ENCODE data around the gene SARNP. TPM values are rescaled to one million over a fixed set of nuclear protein-coding genes. Genes with fewer than 3 reads are reported as not detected.

Gene SARNP
- total RNA-seq, 2 experiments from 2014 or later: 99.6 to 104 TPM

- Mint-ChIP-seq H3K4me3 (no peak overlapping the region), H3K4me1 (peaks cover 30% of the 10 kb centered on the region), H3K9me3 (no peaks in the 10 kb centered on the region), H3K36me3 (peaks cover under 1% of the 10 kb centered on the region), H3K27me3 (peaks cover 2% of the 10 kb centered on the region), H3K27ac (no peak overlapping the region)
- no peak for DNase-seq
These were observed 96.6 kb downstream of the SARNP start for GRCh38 chr12:55720894-55721444.

GRCh38 chr12:55720071-55720564 is 97.4 kb downstream of the SARNP start, which contains the start of gene RDH5:
Gene RDH5, plus strand, starts transcription at chr12:55720393. Its CDS starts 792 bp downstream, at chr12:55721185.
- no peak within 1 kb of the TSS for H3K4me3 Mint-ChIP-seq
- DNase-seq: no peak
- no peak within 1 kb of the TSS for H3K27ac Mint-ChIP-seq
- H3K4me1 Mint-ChIP-seq: peaks cover 34% of the 10 kb centered on the region
- H3K27me3 Mint-ChIP-seq: peaks cover 7% of the 10 kb centered on the region
- H3K9me3 Mint-ChIP-seq: no peaks in the 10 kb centered on the region
- H3K36me3 Mint-ChIP-seq: peaks cover 4% of the 10 kb centered on the region

GRCh38 chr12:55719371-55719770 is 98.2 kb downstream of the SARNP start:
- Mint-ChIP-seq H3K27ac (no peak overlapping the region), H3K36me3 (peaks cover 4% of the 10 kb centered on the region), H3K4me3 (no peak overlapping the region), H3K27me3 (peaks cover 7% of the 10 kb centered on the region), H3K4me1 (peaks cover 30% of the 10 kb centered on the region), H3K9me3 (no peaks in the 10 kb centered on the region)
- DNase-seq: no peak

GRCh38 chr12:55718624-55719275 is 98.8 kb downstream of the SARNP start:
- no peaks in the 10 kb centered on the region for H3K9me3 Mint-ChIP-seq
- H3K36me3 Mint-ChIP-seq: peaks cover 4% of the 10 kb centered on the region
- H3K4me1 Mint-ChIP-seq: peaks cover 30% of the 10 kb centered on the region
- no peak overlapping the region for H3K4me3 Mint-ChIP-seq
- no peak overlapping the region for H3K27ac Mint-ChIP-seq
- peaks cover 7% of the 10 kb centered on the region for H3K27me3 Mint-ChIP-seq
- DNase-seq: no peak

GRCh38 chr12:55718015-55718414 is 99.5 kb downstream of the SARNP start:
- peak overlapping the region; percentile 7 for H3K27ac Mint-ChIP-seq
- H3K4me1 Mint-ChIP-seq: peaks cover 30% of the 10 kb centered on the region
- peaks cover 4% of the 10 kb centered on the region for H3K36me3 Mint-ChIP-seq

GRCh38 chr12:55717011-55718007 is 100.2 kb downstream of the SARNP start:
- Mint-ChIP-seq H3K27me3 (peaks cover 7% of the 10 kb centered on the region), H3K27ac (peak overlapping the region; percentile 93), H3K4me3 (peak overlapping the region; percentile 92), H3K36me3 (peaks cover 4% of the 10 kb centered on the region), H3K9me3 (no peaks in the 10 kb centered on the region), H3K4me1 (peaks cover 30% of the 10 kb centered on the region)
- no peak for DNase-seq

More at GRCh38 chr12:55718015-55718414, 99.5 kb downstream of the SARNP start:
- no peaks in the 10 kb centered on the region for H3K9me3 Mint-ChIP-seq
- peaks cover 7% of the 10 kb centered on the region for H3K27me3 Mint-ChIP-seq
- no peak for DNase-seq
- peak overlapping the region; percentile 92 for H3K4me3 Mint-ChIP-seq

- H3K36me3 Mint-ChIP-seq: peaks cover 4% of the 10 kb centered on the region
- H3K4me1 Mint-ChIP-seq: peaks cover 30% of the 10 kb centered on the region
- H3K9me3 Mint-ChIP-seq: no peaks in the 10 kb centered on the region
- H3K27ac Mint-ChIP-seq: peak overlapping the region; percentile 93
- no peak for DNase-seq
- peak overlapping the region; percentile 92 for H3K4me3 Mint-ChIP-seq
- H3K27me3 Mint-ChIP-seq: peaks cover 7% of the 10 kb centered on the region
These were observed 101.0 kb downstream of the SARNP start for GRCh38 chr12:55716582-55716957.

GRCh38 chr12:55715833-55716581 is 101.5 kb downstream of the SARNP start, which contains the start of gene BLOC1S1:
Gene BLOC1S1, plus strand, starts transcription at chr12:55716046. Its CDS starts 6 bp downstream, at chr12:55716052.
- no peaks in the 10 kb centered on the region for H3K9me3 Mint-ChIP-seq
- H3K27me3 Mint-ChIP-seq: peaks cover 7% of the 10 kb centered on the region
- H3K36me3 Mint-ChIP-seq: peaks cover 4% of the 10 kb centered on the region
- peak; percentile 95 for DNase-seq
- peak within 1 kb of the TSS; percentile 93 for H3K27ac Mint-ChIP-seq
- peaks cover 30% of the 10 kb centered on the region for H3K4me1 Mint-ChIP-seq
- H3K4me3 Mint-ChIP-seq: peak within 1 kb of the TSS; percentile 92

- H3K27me3 Mint-ChIP-seq: peaks cover 7% of the 10 kb centered on the region
- H3K36me3 Mint-ChIP-seq: peaks cover 4% of the 10 kb centered on the region
- peaks cover 26% of the 10 kb centered on the region for H3K4me1 Mint-ChIP-seq
- H3K27ac Mint-ChIP-seq: peak overlapping the region; percentile 93
- peak overlapping the region; percentile 92 for H3K4me3 Mint-ChIP-seq
- DNase-seq: no peak
- H3K9me3 Mint-ChIP-seq: no peaks in the 10 kb centered on the region
These were observed 102.3 kb downstream of the SARNP start for GRCh38 chr12:55715169-55715764.

- Mint-ChIP-seq H3K36me3 (peaks cover 4% of the 10 kb centered on the region), H3K4me3 (no peak overlapping the region), H3K9me3 (no peaks in the 10 kb centered on the region), H3K27ac (no peak overlapping the region), H3K27me3 (peaks cover 13% of the 10 kb centered on the region), H3K4me1 (peaks cover 26% of the 10 kb centered on the region)
- no peak for DNase-seq
These were observed 103.8 kb downstream of the SARNP start for GRCh38 chr12:55713721-55714120.

- H3K4me3 Mint-ChIP-seq: no peak overlapping the region
- no peaks in the 10 kb centered on the region for H3K9me3 Mint-ChIP-seq
- DNase-seq: no peak
- peaks cover 24% of the 10 kb centered on the region for H3K4me1 Mint-ChIP-seq
- peaks cover 4% of the 10 kb centered on the region for H3K36me3 Mint-ChIP-seq
- H3K27me3 Mint-ChIP-seq: peaks cover 21% of the 10 kb centered on the region
- H3K27ac Mint-ChIP-seq: no peak overlapping the region
These were observed 104.7 kb downstream of the SARNP start for GRCh38 chr12:55712700-55713415.

- Mint-ChIP-seq H3K27me3 (peaks cover 25% of the 10 kb centered on the region), H3K27ac (no peak overlapping the region), H3K4me3 (no peak overlapping the region), H3K4me1 (peaks cover 19% of the 10 kb centered on the region), H3K36me3 (peaks cover 4% of the 10 kb centered on the region), H3K9me3 (no peaks in the 10 kb centered on the region)
- no peak for DNase-seq
These were observed 105.6 kb downstream of the SARNP start for GRCh38 chr12:55711786-55712553.

- peaks cover 23% of the 10 kb centered on the region for H3K27me3 Mint-ChIP-seq
These were observed 108.8 kb downstream of the SARNP start for GRCh38 chr12:55708695-55709233.

More at GRCh38 chr12:55708695-55709233, 108.8 kb downstream of the SARNP start:
- Mint-ChIP-seq H3K36me3 (no peaks in the 10 kb centered on the region), H3K27ac (no peak overlapping the region), H3K4me3 (peak overlapping the region; percentile 73), H3K4me1 (peaks cover 12% of the 10 kb centered on the region), H3K9me3 (no peaks in the 10 kb centered on the region)
- no peak for DNase-seq
